NT2/D1 (cell line): ENCODE results near the gene MAML2.

Experiments used
- SUZ12 ChIP-seq: IDR thresholded peaks from 2 replicates; pipeline ENCODE4 v1.6.1; 2011; ENCODE audit not compliant: insufficient read length, insufficient read depth; ENCODE audit errors: extremely low read depth
- YY1 ChIP-seq: IDR thresholded peaks from 2 replicates; pipeline ENCODE4 v1.6.1; 2011; ENCODE audit not compliant: insufficient read length, insufficient read depth
- ZNF274 ChIP-seq: IDR thresholded peaks from 2 replicates; pipeline ENCODE4 v1.6.1; 2011; ENCODE audit warnings: mild to moderate bottlenecking, low read depth, low read length

DNA sequence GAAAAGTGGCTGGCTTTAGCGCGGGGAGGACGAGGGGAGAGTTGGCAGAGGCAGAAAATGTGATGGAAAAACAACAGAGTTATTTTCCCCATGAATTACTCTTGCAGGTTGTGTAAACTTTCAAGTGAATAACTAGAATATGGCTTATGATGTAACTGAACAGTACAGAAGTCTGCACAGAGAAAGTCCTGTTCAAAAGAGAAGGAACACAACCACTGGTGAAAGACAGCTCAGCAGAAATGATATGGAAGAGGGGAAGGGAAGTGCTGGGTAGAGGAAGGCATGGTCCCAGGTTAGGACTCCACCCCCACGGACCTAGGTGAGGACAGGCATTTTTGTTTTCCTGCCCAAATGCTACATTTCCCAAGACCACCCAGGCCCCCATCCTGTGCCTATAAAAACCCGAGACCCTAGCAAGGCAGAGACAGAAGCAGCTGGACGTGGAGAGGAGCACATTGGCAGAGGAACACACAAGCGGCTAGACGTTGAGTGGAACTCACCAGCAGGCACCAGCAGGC lies 77.7 kb downstream of the MAML2 start:
- TF ChIP-seq SUZ12, result no peak
- no peak for TF ChIP-seq YY1
- TF ChIP-seq ZNF274, result no peak
